GM23338 (cell line): ENCODE data around the gene TNS1. TPM values are rescaled to one million over a fixed set of nuclear protein-coding genes. Genes with fewer than 3 reads are reported as not detected.

ENCODE experiments used
- ATAC-seq: fragments of 200-7000 bp; cut with Tn5 transposase; 3 replicates; pipeline ENCODE4 v1.9.1; 2020
- DNase-seq: peaks from one replicate; pipeline ENCODE4 v3.0.0-alpha.2; 2015; ENCODE audit warnings: low spot score
- H2AFZ ChIP-seq: fragments of 200-600 bp; sonication (generic); 2 replicates; pipeline ENCODE4 v1.8.0; 2016; ENCODE audit warnings: antibody characterized with exemption, mild to moderate bottlenecking, moderate library complexity
- H3F3A ChIP-seq: fragments of 200-600 bp; sonication (generic); replicated peaks from 2 replicates; pipeline ENCODE4 v1.8.0; 2017; ENCODE audit warnings: antibody characterized with exemption, mixed run types, low read depth
- H3K27ac ChIP-seq: fragments of 200-600 bp; sonication (generic); 2 replicates; pipeline ENCODE4 v1.6.1; 2016; ENCODE audit warnings: low read depth
- H3K27me3 ChIP-seq: fragments of 200-600 bp; sonication (generic); 2 replicates; pipeline ENCODE4 v1.8.0; 2016; ENCODE audit warnings: mild to moderate bottlenecking, mixed run types, moderate library complexity; ENCODE audit not compliant: insufficient read depth
- H3K36me3 ChIP-seq: fragments of 200-600 bp; sonication (generic); 2 replicates; pipeline ENCODE4 v1.8.0; 2016; ENCODE audit warnings: mild to moderate bottlenecking; ENCODE audit not compliant: insufficient read depth
- H3K4me1 ChIP-seq: fragments of 200-600 bp; sonication (generic); 2 replicates; pipeline ENCODE4 v1.8.0; 2016; ENCODE audit warnings: mild to moderate bottlenecking, moderate library complexity; ENCODE audit not compliant: insufficient read depth
- H3K4me2 ChIP-seq: fragments of 200-600 bp; sonication (generic); 2 replicates; pipeline ENCODE4 v1.7.1; 2017; ENCODE audit warnings: mixed run types
- H3K4me3 ChIP-seq: fragments of 200-600 bp; sonication (generic); 2 replicates; pipeline ENCODE4 v1.6.1; 2016; ENCODE audit warnings: mixed run types
- H3K79me2 ChIP-seq: fragments of 200-600 bp; sonication (generic); replicated peaks from 2 replicates; pipeline ENCODE4 v1.8.0; 2017; ENCODE audit warnings: mild to moderate bottlenecking; ENCODE audit not compliant: insufficient read depth
- H3K9me2 ChIP-seq: fragments of 200-600 bp; sonication (generic); 2 replicates; pipeline ENCODE4 v1.8.0; 2017; ENCODE audit not compliant: insufficient read depth
- H4K20me1 ChIP-seq: fragments of 200-600 bp; sonication (generic); replicated peaks from 2 replicates; pipeline ENCODE4 v1.8.0; 2017; ENCODE audit warnings: mild to moderate bottlenecking; ENCODE audit not compliant: insufficient read depth
- H3K27ac Mint-ChIP-seq: 2 replicates; pipeline ENCODE4 v1.8.0; 2020; ENCODE audit warnings: inconsistent platforms, mild to moderate bottlenecking, moderate library complexity, mixed read lengths
- H3K27me3 Mint-ChIP-seq: 3 replicates; pipeline ENCODE4 v1.8.0; 2022; ENCODE audit warnings: low read depth, mild to moderate bottlenecking, moderate library complexity, mixed read lengths, inconsistent platforms; ENCODE audit not compliant: insufficient read depth, poor library complexity
- H3K36me3 Mint-ChIP-seq: 3 replicates; pipeline ENCODE4 v1.8.0; 2021; ENCODE audit warnings: low read depth, mild to moderate bottlenecking, inconsistent platforms, moderate library complexity, mixed read lengths
- H3K4me1 Mint-ChIP-seq: 3 replicates; pipeline ENCODE4 v1.8.0; 2020; ENCODE audit warnings: mild to moderate bottlenecking, inconsistent platforms, mixed read lengths
- H3K4me3 Mint-ChIP-seq: 3 replicates; pipeline ENCODE4 v1.8.0; 2021; ENCODE audit warnings: moderate library complexity, mild to moderate bottlenecking, inconsistent platforms, mixed read lengths
- H3K9me3 Mint-ChIP-seq: 3 replicates; pipeline ENCODE4 v1.8.0; 2020; ENCODE audit warnings: moderate library complexity, mild to moderate bottlenecking, inconsistent platforms, mixed read lengths
- CREB1 ChIP-seq: fragments of 250-450 bp; sonication (Bioruptor Pico); IDR thresholded peaks from 2 replicates; pipeline ENCODE4 v1.5.0; 2020; ENCODE audit warnings: low read depth, mild to moderate bottlenecking, moderate library complexity
- ETS1 ChIP-seq: IDR thresholded peaks from 2 replicates; pipeline ENCODE4 v1.6.1; 2016; ENCODE audit warnings: antibody characterized with exemption
- EZH2 ChIP-seq: fragments of 200-600 bp; sonication (generic); IDR thresholded peaks from one replicate; pipeline ENCODE4 v1.8.0; 2017; ENCODE audit warnings: antibody characterized with exemption, mild to moderate bottlenecking, low read depth; ENCODE audit not compliant: unreplicated experiment
- EZH2phosphoT487 ChIP-seq: fragments of 200-600 bp; sonication (generic); IDR thresholded peaks from one replicate; pipeline ENCODE4 v1.8.1; 2018; ENCODE audit warnings: antibody characterized with exemption; ENCODE audit not compliant: unreplicated experiment
- JUNB ChIP-seq: IDR thresholded peaks from one replicate; pipeline ENCODE4 v1.6.1; 2016; ENCODE audit warnings: antibody characterized with exemption; ENCODE audit not compliant: unreplicated experiment
- NANOG ChIP-seq: IDR thresholded peaks from 2 replicates; pipeline ENCODE4 v1.6.1; 2016; ENCODE audit warnings: antibody characterized with exemption, borderline replicate concordance
- POLR2AphosphoS5 ChIP-seq: IDR thresholded peaks from 2 replicates; pipeline ENCODE4 v1.6.1; 2016; ENCODE audit warnings: antibody characterized with exemption, low read depth
- STAT1 ChIP-seq: IDR thresholded peaks from one replicate; pipeline ENCODE4 v1.6.1; 2016; ENCODE audit warnings: antibody characterized with exemption; ENCODE audit not compliant: unreplicated experiment
- ZNF114 ChIP-seq: fragments of 250-450 bp; sonication (Bioruptor Pico); IDR thresholded peaks from 2 replicates; pipeline ENCODE4 v1.5.0; 2020; ENCODE audit warnings: mild to moderate bottlenecking, moderate library complexity
- ZNF331 ChIP-seq: fragments of 250-450 bp; sonication (Bioruptor Pico); IDR thresholded peaks from 2 replicates; pipeline ENCODE4 v1.5.0; 2020; ENCODE audit warnings: low read depth, mild to moderate bottlenecking, moderate library complexity
- polyA plus RNA-seq: library from polyadenylated mRNA; unstranded; fragments of >200 nt; fragmentation: Nextera tagmentation; extraction: Ambion mirVana; gene quantifications from 2 replicates; pipeline ENCODE4 v1.2.1, GENCODE V29; 2016
- total RNA-seq: library from RNA; depleted of rRNA; stranded (reverse); fragments of >200 nt; shearing (Covaris generic); gene quantifications from 2 replicates; pipeline ENCODE4 v1.2.3, GENCODE V29; 2014
- TF ChIP-seq, protein P1 (sequence below), 2 experiments: fragments of 200-600 bp in 1 of 2; sonication (generic) in 1 of 2; conservative IDR thresholded peaks; 2 replicates each; pipeline versions ENCODE4 v1.5.1 to v1.6.1; 2016 to 2017; ENCODE audit warnings: antibody characterized with exemption in 2 of 2, low read depth in 2 of 2, mild to moderate bottlenecking in 2 of 2, moderate library complexity in 1 of 2
- TF ChIP-seq, protein P2 (sequence below): IDR thresholded peaks from one replicate; pipeline ENCODE4 v1.6.1; 2018; ENCODE audit warnings: antibody characterized with exemption; ENCODE audit not compliant: unreplicated experiment

Gene TNS1
- total and polyA plus RNA-seq, 2 experiments from 2014 or later, result 2.0 to 7.4 TPM

DNA sequence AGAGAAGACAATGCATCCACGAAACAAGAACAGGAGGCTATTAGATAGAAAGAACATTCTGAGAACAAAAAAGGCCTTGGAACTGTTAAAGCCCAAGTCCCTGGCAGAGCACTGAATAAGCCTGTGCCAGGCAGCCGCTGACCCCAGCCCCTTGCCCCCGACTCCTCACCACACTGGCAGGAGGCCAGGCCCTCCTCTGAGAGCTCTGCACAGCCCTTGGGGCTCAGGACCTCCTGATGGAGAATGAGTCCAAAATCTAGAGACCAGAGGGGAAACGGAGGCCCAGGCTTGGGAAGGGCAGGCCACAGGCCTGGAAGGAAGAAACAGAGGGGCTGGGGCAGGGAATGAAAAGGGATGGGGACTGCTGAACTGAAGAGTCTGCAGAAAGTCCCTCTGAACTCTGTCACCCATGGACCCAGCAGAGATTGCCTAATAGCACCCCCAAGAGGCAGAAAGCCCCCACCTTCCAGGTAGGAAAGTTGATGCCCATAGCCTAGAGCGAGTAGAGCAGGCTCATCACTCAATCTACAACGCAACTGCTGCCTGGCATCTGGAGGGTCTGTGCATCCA, 18.3 kb upstream of the TNS1 start:
- Mint-ChIP-seq H3K4me1 (peaks cover 42% of the 10 kb centered on the region), H3K27ac (no peak overlapping the region), H3K9me3 (no peaks in the 10 kb centered on the region), H3K27me3 (peaks cover 21% of the 10 kb centered on the region), H3K4me3 (no peak overlapping the region), H3K36me3 (no peaks in the 10 kb centered on the region; the same call in 2 of the 3 replicates)
- H3K27ac ChIP-seq, result no peak overlapping the region
- H3K79me2 ChIP-seq, result no peaks in the 10 kb centered on the region
- no peaks in the 10 kb centered on the region for H3K36me3 ChIP-seq
- H3K4me2 ChIP-seq, result no peak overlapping the region
- H4K20me1 ChIP-seq, result no peaks in the 10 kb centered on the region
- DNase-seq, result no peak
- no peak for TF ChIP-seq ETS1
- TF ChIP-seq, protein P1, sequence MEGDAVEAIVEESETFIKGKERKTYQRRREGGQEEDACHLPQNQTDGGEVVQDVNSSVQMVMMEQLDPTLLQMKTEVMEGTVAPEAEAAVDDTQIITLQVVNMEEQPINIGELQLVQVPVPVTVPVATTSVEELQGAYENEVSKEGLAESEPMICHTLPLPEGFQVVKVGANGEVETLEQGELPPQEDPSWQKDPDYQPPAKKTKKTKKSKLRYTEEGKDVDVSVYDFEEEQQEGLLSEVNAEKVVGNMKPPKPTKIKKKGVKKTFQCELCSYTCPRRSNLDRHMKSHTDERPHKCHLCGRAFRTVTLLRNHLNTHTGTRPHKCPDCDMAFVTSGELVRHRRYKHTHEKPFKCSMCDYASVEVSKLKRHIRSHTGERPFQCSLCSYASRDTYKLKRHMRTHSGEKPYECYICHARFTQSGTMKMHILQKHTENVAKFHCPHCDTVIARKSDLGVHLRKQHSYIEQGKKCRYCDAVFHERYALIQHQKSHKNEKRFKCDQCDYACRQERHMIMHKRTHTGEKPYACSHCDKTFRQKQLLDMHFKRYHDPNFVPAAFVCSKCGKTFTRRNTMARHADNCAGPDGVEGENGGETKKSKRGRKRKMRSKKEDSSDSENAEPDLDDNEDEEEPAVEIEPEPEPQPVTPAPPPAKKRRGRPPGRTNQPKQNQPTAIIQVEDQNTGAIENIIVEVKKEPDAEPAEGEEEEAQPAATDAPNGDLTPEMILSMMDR (conservative IDR thresholded peaks at IDR 0.05; ENCODE audit: low read depth in 2 of 2), result peak in 1 of 2 experiments; percentile 57; a peak in 2 of 4 replicates
- peaks cover 10% of the 10 kb centered on the region for H3K4me1 ChIP-seq
- H3K4me3 ChIP-seq, result no peak overlapping the region
- H3K27me3 ChIP-seq, result no peaks in the 10 kb centered on the region
- H3F3A ChIP-seq, result no peaks in the 10 kb centered on the region
- H3K9me2 ChIP-seq, result no peaks in the 10 kb centered on the region
- no peak overlapping the region for H2AFZ ChIP-seq
- ATAC-seq, result peak; percentile 22; the same call in 2 of the 3 replicates

- H3F3A ChIP-seq, result no peaks in the 10 kb centered on the region
- H4K20me1 ChIP-seq, result no peaks in the 10 kb centered on the region
- Mint-ChIP-seq H3K27me3 (peaks cover 19% of the 10 kb centered on the region), H3K4me1 (peaks cover 42% of the 10 kb centered on the region), H3K4me3 (no peak overlapping the region), H3K9me3 (no peaks in the 10 kb centered on the region), H3K27ac (no peak overlapping the region), H3K36me3 (no peaks in the 10 kb centered on the region; the same call in 2 of the 3 replicates)
- H3K27ac ChIP-seq, result no peak overlapping the region
- H3K4me1 ChIP-seq, result peaks cover 3% of the 10 kb centered on the region
- DNase-seq (no peak), ATAC-seq (no peak)
- no peak overlapping the region for H2AFZ ChIP-seq
- H3K9me2 ChIP-seq, result no peaks in the 10 kb centered on the region
- no peak overlapping the region for H3K4me2 ChIP-seq
- no peaks in the 10 kb centered on the region for H3K36me3 ChIP-seq
- H3K79me2 ChIP-seq, result no peaks in the 10 kb centered on the region
- H3K27me3 ChIP-seq, result no peaks in the 10 kb centered on the region
- H3K4me3 ChIP-seq, result no peak overlapping the region
- TF ChIP-seq CREB1, result no peak
- no peak for TF ChIP-seq ZNF114 (CRISPR knock-in tag)
- TF ChIP-seq ZNF331 (CRISPR knock-in tag), result no peak
- TF ChIP-seq, protein P2, sequence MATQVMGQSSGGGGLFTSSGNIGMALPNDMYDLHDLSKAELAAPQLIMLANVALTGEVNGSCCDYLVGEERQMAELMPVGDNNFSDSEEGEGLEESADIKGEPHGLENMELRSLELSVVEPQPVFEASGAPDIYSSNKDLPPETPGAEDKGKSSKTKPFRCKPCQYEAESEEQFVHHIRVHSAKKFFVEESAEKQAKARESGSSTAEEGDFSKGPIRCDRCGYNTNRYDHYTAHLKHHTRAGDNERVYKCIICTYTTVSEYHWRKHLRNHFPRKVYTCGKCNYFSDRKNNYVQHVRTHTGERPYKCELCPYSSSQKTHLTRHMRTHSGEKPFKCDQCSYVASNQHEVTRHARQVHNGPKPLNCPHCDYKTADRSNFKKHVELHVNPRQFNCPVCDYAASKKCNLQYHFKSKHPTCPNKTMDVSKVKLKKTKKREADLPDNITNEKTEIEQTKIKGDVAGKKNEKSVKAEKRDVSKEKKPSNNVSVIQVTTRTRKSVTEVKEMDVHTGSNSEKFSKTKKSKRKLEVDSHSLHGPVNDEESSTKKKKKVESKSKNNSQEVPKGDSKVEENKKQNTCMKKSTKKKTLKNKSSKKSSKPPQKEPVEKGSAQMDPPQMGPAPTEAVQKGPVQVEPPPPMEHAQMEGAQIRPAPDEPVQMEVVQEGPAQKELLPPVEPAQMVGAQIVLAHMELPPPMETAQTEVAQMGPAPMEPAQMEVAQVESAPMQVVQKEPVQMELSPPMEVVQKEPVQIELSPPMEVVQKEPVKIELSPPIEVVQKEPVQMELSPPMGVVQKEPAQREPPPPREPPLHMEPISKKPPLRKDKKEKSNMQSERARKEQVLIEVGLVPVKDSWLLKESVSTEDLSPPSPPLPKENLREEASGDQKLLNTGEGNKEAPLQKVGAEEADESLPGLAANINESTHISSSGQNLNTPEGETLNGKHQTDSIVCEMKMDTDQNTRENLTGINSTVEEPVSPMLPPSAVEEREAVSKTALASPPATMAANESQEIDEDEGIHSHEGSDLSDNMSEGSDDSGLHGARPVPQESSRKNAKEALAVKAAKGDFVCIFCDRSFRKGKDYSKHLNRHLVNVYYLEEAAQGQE, result no peak
- TF ChIP-seq NANOG, result no peak
- TF ChIP-seq STAT1, result no peak
- TF ChIP-seq EZH2phosphoT487, result no peak
- TF ChIP-seq, protein P1 (conservative IDR thresholded peaks at IDR 0.05; ENCODE audit: low read depth in 2 of 2), result no peak
- no peak for TF ChIP-seq POLR2AphosphoS5
- no peak for TF ChIP-seq EZH2
- TF ChIP-seq ETS1, result no peak
- TF ChIP-seq JUNB, result no peak
Measured at GRCh38 chr2:218020281-218020680, 17.5 kb upstream of the TNS1 start.
